ENCODE measurements around the gene TRIP11. TPM values are rescaled to one million over a fixed set of nuclear protein-coding genes. Genes with fewer than 3 reads are reported as not detected.

TRIP11 gene
- total RNA-seq, 1 donor from 2014 or later: 92.7 TPM

DNA sequence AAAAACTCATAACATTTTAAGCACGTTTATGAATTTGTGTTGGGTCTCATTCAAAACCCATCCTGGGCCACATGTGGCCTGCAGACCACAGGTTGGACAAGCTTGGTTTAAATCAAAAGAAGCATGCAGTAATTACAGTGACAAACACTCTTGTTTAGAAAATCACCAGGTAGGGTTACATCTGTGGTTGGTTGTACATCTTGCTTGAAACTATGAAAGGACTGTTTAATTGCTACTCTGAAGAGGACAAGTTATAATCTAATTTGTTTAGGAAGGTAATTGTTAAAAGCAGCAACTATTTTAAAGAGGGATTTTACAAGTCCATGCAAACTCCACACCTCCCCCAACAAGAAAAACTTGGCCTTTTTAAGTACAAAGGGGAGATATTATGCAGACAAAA is 4.0 kb downstream of the TRIP11 start:
- Mint-ChIP-seq H3K36me3 (ENCODE audit: low read depth) (peaks cover 2% of the 10 kb centered on the region), H3K9me3 (ENCODE audit: low read depth) (no peaks in the 10 kb centered on the region), H3K4me3 (ENCODE audit: unreplicated experiment) (no peak overlapping the region), H3K27ac (ENCODE audit: unreplicated experiment) (no peak overlapping the region), H3K27me3 (ENCODE audit: low read depth) (no peaks in the 10 kb centered on the region), H3K4me1 (ENCODE audit: low read depth) (peaks cover 52% of the 10 kb centered on the region)
- TF ChIP-seq, protein P1, sequence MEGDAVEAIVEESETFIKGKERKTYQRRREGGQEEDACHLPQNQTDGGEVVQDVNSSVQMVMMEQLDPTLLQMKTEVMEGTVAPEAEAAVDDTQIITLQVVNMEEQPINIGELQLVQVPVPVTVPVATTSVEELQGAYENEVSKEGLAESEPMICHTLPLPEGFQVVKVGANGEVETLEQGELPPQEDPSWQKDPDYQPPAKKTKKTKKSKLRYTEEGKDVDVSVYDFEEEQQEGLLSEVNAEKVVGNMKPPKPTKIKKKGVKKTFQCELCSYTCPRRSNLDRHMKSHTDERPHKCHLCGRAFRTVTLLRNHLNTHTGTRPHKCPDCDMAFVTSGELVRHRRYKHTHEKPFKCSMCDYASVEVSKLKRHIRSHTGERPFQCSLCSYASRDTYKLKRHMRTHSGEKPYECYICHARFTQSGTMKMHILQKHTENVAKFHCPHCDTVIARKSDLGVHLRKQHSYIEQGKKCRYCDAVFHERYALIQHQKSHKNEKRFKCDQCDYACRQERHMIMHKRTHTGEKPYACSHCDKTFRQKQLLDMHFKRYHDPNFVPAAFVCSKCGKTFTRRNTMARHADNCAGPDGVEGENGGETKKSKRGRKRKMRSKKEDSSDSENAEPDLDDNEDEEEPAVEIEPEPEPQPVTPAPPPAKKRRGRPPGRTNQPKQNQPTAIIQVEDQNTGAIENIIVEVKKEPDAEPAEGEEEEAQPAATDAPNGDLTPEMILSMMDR (IDR thresholded peaks at IDR 0.05): no peak
- DNase-seq (ENCODE audit: low spot score): no peak

DNA sequence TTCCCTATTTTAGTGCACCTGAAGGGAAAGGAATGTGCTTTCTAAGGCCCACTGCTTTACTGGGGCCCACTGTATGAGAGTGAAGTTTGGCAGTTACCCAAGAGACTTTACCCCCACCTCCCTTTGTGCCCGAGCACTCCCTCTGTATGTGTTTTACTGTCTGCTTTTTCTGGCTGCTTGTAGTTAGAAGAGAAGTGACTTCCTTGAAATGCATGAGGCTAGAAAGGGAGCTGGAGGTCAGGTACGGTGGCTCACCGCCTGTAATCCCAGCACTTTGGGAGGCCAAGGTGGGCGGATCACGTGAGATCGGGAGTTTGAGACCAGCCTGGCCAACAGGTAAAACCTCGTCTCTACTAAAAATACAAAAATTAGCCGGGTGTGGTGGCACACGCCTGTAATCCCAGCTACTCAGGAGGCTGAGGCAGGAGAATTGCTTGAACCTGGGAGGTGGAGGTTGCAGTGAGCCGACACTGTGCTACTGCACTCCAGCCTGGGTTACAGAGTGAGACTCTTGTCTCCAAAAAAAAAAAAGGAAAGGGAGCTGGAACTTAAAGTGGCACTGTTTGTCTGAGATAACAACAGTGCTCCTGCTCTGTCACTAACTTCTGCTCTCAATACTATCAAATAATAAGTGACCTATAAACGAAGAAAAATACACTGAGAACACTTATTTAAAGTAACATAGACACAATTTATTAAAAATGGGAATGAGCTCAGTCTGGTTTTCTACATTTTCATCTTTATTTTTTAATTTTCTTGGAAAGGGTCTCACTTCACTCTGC is 5.8 kb downstream of the TRIP11 start:
- H3K9me3 Mint-ChIP-seq (ENCODE audit: low read depth): no peaks in the 10 kb centered on the region
- H3K27ac Mint-ChIP-seq (ENCODE audit: unreplicated experiment): peak overlapping the region; percentile 64
- no peak for DNase-seq (ENCODE audit: low spot score)
- TF ChIP-seq, protein P1 (IDR thresholded peaks at IDR 0.05): no peak
- H3K4me1 Mint-ChIP-seq (ENCODE audit: low read depth): peaks cover 49% of the 10 kb centered on the region
- H3K36me3 Mint-ChIP-seq (ENCODE audit: low read depth): peaks cover 8% of the 10 kb centered on the region
- H3K4me3 Mint-ChIP-seq (ENCODE audit: unreplicated experiment): no peak overlapping the region
- no peaks in the 10 kb centered on the region for H3K27me3 Mint-ChIP-seq (ENCODE audit: low read depth)

DNA sequence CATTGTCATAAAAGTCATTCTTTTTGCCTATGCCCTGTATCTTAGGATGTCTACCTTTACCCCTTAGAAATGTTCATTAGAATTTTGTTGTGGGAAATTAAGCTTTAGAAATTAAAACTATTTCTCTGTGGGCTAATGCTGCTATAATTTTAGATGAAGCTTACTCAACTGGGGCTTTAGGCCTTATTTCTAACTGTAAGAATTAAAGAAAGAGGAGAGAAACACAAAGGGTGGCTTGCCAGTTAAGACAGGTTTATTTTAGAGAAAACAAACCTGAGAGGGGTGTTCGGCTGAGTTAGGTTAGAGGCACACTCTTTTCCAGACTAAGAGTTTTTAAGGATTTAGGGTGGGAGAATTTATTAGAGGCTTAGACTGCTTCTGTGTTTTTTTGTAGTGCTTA is 6.4 kb downstream of the TRIP11 start:
- Mint-ChIP-seq H3K4me3 (ENCODE audit: unreplicated experiment) (no peak overlapping the region), H3K27ac (ENCODE audit: unreplicated experiment) (peak overlapping the region; percentile 64), H3K36me3 (ENCODE audit: low read depth) (peaks cover 9% of the 10 kb centered on the region)

DNA sequence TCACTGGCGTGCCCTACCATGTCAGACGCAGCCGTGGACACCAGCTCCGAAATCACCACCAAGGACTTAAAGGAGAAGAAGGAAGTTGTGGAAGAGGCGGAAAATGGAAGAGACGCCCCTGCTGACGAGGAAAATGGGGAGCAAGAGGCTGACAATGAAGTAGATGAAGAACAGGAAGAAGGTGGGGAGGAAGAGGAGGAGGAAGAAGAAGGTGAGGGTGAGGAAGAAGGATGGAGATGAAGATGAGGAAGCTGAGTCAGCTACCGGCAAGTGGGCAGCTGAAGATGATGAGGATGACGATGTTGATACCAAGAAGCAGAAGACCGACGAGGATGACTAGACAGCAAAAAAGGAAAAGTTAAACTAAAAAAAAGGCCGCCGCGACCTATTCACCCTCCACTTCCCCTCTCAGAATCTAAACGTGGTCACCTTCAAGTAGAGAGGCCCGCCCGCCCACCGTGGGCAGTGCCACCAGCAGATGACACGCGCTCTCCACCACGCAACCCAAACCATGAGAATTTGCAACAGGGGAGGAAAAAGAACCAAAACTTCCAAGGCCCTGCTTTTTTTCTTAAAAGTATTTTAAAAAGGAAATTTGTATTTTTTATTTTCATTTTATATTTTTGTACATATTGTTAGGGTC is 13.2 kb downstream of the TRIP11 start:
- Mint-ChIP-seq H3K27ac (ENCODE audit: unreplicated experiment) (peak overlapping the region; percentile 95), H3K36me3 (ENCODE audit: low read depth) (peaks cover 16% of the 10 kb centered on the region), H3K27me3 (ENCODE audit: low read depth) (no peaks in the 10 kb centered on the region), H3K9me3 (ENCODE audit: low read depth) (no peaks in the 10 kb centered on the region), H3K4me1 (ENCODE audit: low read depth) (peaks cover 56% of the 10 kb centered on the region), H3K4me3 (ENCODE audit: unreplicated experiment) (no peak overlapping the region)
- TF ChIP-seq, protein P1 (IDR thresholded peaks at IDR 0.05): no peak
- DNase-seq (ENCODE audit: low spot score): no peak

More for the DNA sequence above, 6.4 kb downstream of the TRIP11 start:
- H3K9me3 Mint-ChIP-seq (ENCODE audit: low read depth): no peaks in the 10 kb centered on the region
- peaks cover 55% of the 10 kb centered on the region for H3K4me1 Mint-ChIP-seq (ENCODE audit: low read depth)
- DNase-seq (ENCODE audit: low spot score): no peak
- TF ChIP-seq, protein P1 (IDR thresholded peaks at IDR 0.05): no peak
- H3K27me3 Mint-ChIP-seq (ENCODE audit: low read depth): no peaks in the 10 kb centered on the region

DNA sequence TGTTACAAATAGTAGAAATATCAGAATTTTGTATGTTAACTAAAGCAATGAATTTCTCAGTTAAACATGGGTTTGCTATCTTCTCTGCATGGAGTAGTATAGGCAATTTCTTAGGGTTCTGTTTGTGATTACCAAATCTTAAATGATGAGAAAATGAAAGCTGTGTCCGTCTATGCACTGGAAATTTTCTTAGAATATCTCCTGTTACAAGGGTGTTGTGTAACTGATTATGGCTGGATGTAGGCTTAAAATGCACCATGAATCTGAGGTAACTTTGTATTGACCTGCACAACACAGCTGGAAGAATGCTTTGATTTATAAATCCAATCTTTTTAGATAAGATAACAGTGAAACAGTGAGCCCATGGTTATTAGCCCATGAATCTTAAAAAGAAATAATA is 17.8 kb downstream of the TRIP11 start:
- Mint-ChIP-seq H3K27me3 (ENCODE audit: low read depth) (no peaks in the 10 kb centered on the region), H3K4me1 (ENCODE audit: low read depth) (peaks cover 43% of the 10 kb centered on the region), H3K4me3 (ENCODE audit: unreplicated experiment) (no peak overlapping the region), H3K36me3 (ENCODE audit: low read depth) (peaks cover 11% of the 10 kb centered on the region), H3K27ac (ENCODE audit: unreplicated experiment) (no peak overlapping the region), H3K9me3 (ENCODE audit: low read depth) (no peaks in the 10 kb centered on the region)
- no peak for DNase-seq (ENCODE audit: low spot score)
- TF ChIP-seq, protein P1 (IDR thresholded peaks at IDR 0.05): no peak
